D341Med (cell line): ENCODE results near the gene CAPN12.
"Not testable (repeated sequence)": the region's sequence is repeated elsewhere in the genome, so short reads cannot be mapped to it uniquely, and the experiment has no call there.

Experiments used
- DNase-seq: peaks from one replicate; pipeline ENCODE4 v3.0.0; 2012; ENCODE audit warnings: low spot score

CAPN12 gene

GRCh38 chr19:38744298-38744681 is at the start of gene CAPN12:
CAPN12 (minus strand) TSS chr19:38744474; CDS start chr19:38744165, 309 bp downstream.
- DNase-seq: no peak

DNA sequence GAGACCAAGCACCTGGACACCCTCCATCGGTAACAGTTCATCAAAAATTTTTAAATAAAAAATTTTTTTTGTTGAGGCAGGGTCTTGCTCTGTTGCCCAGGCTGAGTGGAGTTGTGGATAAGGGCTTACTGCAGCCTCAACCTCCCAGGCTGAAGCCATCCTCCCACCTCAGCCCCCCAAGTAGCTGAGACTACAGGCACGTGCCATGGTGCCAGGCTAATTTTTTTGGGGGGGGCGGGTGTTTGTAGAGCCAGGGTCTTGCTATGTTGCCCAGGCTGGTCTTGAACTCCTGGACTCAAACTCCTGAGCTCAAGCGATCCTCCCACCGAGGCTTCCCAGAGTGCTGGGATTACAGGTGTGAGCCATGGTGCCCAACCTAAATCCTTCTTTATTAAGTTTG is 49.4 kb upstream of the CAPN12 start:
- DNase-seq: no peak

- no peak for DNase-seq
Measured at GRCh38 chr19:38793177-38793576, 48.9 kb upstream of the CAPN12 start.

DNA sequence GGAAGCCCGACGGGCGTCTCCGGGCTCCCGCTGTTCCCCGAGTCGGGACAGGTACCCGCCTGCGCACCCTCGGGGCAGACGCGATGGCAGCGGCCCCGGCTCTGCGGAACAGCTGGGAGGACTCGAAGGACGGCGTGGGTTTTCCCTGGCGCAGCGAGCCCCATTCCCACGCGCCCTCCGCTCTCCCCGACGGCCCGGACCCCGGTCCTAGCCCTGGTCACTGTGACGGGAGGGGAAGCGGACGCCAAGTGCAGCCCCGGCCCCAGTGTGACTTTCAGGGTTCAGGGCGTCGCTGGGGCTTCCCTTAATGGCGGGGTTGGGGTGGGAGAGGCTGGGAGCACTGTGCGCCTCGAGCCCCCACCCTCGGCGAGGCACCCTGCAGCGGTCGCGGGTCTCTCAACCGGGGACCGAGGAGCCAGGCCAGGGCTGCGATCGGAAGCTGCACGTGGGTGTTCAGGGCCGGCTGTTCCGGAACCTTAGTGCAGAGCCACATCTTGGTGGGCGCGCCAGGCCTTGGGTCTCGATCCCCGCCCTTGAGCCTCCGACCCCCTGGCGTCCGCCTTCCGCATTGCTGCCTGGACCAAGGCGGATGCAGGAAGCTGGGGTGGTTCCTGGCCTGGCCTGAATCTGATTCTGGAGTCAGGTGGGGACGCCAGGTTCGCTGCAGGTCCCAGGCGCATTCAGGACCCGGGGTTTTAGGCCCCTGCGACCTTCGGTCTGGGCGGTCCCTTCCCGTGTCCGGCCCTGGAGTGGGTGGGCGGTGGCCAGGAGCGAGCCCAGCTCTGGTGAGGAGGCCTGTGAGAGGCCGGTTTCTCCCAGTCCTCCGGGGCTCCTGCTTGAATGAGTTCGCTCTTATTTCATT is 48.2 kb upstream of the CAPN12 start:
- no peak for DNase-seq

DNA sequence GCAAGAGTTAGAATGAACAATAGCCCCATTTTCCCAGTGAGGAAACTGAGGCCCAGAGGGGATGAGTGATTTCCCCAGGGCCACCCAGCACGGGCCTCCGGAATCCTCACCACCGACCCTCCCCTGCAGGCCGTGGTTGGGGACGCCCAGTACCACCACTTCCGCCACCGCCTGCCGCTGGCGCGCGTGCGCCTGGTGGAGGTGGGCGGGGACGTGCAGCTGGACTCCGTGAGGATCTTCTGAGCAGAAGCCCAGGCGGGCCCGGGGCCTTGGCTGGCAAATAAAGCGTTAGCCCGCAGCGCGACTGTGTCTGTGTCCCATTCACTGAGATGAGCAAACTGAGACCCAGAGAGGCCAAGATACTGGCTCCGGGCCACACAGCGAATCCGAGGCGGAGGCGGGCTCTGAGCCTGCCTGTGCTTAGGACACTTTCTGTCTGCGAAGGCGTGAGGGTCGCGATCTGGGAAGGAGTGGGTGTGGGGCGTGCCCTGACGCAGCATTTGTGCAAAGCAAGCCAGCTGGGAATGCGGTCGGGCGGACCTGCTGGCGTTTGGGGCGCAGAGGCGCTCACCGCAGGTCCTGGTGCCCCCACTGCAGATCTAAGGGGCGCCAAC is 47.3 kb upstream of the CAPN12 start:
- not testable (repeated sequence) for DNase-seq

GRCh38 chr19:38790507-38791403 is 46.5 kb upstream of the CAPN12 start:
- DNase-seq: not testable (repeated sequence)

DNA sequence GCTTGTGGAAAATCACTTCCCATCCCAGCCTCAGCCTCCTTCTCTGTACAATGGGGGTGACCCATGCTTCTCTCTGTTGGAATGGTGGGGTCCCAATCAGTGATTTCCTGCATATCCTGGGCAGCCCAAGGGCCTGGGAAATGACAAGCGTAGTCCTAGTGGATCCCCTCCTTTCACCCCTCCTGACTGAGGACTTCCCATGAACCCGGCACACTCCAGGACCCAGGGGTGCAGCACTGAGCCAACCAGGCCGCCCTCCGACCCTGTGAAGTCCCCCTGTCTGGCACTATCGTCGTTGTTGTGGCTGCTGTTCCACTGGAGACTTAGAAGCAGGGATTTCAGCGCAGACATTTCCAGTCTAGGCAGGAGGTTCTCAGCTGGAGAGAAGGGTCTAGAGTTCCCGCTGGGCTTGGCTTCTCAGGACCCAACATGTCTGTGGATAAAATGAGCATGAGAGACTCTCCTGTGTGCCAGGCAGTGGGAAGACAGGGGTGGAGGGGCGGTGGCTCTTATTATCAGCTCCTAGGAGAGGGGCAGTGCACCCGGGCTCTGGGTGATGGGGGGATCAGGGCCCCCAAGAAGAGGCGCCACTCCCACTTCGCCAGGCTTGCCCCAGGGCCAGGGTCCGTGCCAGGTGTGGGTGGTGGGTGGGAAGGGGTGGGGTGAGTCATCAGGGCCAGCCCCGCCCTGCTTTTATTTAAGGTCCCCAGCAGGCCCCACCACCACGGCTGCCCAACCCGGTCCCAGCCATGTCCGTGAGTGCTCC is 44.4 kb upstream of the CAPN12 start, which contains the start of gene LGALS7B:
TSS of gene LGALS7B (plus strand) at position 723 of the 766 bp plus-strand sequence. CDS start at position 750, 27 bp downstream.
- DNase-seq: no peak

DNA sequence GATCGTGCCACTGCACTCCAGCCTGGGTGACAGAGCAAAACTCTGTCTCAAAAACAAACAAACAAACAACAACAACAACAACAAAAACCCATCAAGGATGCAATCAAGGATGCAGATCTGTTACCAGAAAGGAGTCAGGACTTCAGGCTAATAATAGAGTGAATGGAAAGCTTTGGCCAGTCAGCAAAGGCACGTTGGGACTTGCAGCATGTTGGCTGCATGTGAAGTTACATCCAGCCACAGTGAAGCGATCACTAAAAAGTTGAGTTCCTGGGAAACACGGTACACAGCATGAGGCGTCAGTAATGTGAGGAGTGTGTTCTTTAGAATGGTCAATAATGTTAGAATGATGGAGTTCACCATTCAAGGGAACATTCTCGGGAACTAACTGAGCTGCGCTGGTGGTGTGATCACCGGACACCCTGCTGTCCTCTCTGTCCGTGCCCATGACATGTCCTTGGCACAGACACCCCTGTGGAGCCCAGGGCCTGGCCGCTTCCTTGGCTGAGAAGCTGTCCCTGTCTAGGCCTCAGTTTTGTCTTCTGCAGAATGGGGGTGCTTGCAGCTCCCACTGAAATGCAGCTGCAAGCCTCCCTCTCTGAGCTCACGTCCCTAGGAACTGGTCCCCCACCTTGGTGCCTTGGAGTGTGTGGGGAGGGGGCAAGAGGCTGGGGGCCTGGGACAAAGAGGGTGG is 42.4 kb upstream of the CAPN12 start:
- DNase-seq: no peak

DNA sequence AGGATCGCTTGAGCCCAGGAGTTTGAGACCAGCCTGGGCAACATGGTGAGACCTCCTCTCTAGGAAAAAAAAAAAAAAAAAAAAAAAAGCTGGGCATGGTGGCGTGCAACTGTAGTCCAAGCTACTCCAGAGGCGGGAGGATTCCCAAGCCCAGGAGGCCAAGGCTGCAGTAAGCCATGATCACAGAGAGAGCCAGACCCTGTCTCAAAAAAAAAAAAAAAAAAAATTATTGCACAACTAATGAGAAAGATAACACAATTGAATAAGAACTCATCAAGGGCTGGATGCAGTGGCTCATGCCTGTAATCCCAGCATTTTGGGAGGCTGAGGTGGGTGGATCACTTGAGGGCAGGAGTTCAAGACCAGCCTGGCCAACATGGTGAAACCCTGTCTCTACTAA is 41.8 kb upstream of the CAPN12 start:
- DNase-seq: not testable (repeated sequence)

DNA sequence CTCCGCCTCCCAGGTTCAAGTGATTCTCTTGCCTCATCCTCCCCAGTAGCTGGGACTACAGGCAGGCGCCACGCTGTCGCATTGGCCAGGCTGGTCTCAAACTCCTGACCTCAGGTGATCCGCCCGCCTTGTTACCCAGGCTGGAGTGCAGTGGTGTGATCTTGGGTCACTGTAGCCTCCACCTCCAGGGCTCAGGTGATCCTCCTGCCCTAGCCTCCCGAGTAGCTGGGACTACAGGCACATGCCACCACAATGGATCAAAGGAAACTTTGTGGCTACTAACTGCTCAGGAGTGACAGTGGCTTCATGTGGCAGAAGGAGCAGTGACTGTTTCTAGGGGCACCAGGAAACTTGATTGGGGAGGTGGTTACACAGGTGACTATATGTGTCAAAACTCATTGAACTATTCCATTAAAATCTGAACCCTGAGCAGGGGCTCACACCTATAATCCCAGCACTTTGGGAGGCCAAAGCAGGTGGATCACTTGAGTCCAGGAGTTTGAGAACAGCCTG is 41.0 kb upstream of the CAPN12 start:
- no peak for DNase-seq

- no peak for DNase-seq
Measured at GRCh38 chr19:38784224-38784623, 40.0 kb upstream of the CAPN12 start.

GRCh38 chr19:38782212-38782611 is 37.9 kb upstream of the CAPN12 start:
- not testable (repeated sequence) for DNase-seq

DNA sequence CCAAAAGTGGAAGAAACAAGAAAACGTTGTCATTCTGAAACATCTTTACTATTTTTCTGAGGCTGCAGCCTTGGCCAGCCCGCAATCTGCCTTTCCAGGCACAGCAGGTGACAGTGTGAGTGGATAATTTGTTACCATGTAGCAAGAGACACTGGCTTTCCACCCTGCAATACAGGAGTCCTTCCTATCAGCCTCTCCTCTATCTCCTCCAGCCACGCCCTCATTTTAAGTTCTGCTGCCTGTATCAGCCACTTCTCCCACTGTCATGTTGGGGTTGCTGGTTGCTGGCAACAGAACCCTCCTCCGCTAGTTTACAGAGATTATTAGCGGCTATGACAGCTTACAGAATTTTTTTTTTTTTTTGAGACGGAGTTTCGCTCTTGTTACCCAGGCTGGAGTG is 36.8 kb upstream of the CAPN12 start:
- no peak for DNase-seq

GRCh38 chr19:38780443-38780842 is 36.2 kb upstream of the CAPN12 start:
- DNase-seq: no peak

- DNase-seq: no peak
Measured at GRCh38 chr19:38778733-38779132, 34.5 kb upstream of the CAPN12 start.

DNA sequence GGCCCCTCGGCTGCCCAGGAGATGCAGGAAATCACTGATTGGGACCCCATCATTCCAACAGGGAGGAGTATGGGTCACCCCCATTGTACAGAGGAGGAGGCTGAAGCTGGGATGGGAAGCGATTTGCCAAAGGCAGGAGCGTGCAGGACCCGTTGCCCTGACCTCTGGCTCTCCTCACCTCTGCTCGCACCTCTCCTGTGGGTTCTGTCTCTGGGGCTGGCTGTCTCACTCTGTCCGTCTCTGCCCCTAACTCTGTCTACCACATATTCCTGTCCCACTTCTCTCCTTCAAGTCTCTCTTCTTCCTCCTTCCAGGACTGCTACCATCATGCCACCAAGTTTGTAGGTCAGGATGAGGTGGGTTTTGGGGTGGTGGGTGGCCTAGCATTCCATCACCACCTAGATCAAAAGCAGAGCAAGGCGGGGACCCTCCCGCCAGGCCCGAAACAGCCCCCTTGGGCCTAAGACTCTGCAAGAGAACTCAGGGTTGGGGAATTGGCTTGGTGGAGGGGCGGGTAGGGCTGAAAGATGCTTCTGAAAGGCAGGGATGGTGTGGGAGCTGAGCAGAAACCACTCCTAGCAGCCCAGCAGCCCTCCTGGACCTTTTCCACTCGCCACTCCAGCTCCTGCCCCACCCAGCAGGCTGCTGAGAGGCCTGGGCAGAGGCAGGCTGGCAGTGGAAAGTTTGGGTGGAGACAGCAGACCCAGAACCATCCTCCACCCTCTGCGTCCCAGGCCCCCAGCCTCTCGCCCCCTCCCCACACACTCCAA is 30.1 kb upstream of the CAPN12 start:
- DNase-seq: no peak

DNA sequence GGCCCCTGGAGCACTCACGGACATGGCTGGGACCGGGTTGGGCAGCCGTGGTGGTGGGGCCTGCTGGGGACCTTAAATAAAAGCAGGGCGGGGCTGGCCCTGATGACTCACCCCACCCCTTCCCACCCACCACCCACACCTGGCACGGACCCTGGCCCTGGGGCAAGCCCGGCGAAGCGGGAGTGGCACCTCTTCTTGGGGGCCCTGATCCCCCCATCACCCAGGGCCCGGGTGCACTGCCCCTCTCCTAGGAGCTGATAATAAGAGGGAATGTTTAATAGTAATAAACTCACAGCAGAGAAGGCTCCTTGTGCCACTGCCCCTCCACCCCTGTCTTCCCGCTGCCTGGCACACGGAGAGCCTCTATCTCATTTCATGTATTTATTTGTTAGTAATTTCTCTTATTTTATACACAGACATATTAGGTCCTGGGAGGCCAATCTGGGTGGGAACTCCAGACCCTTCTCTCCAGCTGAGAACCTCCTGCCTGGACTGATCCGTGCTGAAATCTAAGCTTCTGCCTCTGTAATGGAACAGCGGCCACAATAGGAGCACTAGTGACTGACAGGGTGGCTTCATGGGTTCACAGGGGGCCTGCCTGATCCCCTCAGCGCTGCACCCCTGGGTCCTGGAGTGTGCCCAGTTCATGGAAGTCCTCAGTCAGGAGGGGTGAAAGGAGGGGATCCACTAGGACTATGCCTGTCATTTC is 29.3 kb upstream of the CAPN12 start, which contains the start of gene LGALS7:
TSS of gene LGALS7 (minus strand) at position 49 of the 709 bp plus-strand sequence. CDS start at position 24, 25 bp downstream.
- DNase-seq: no peak

DNA sequence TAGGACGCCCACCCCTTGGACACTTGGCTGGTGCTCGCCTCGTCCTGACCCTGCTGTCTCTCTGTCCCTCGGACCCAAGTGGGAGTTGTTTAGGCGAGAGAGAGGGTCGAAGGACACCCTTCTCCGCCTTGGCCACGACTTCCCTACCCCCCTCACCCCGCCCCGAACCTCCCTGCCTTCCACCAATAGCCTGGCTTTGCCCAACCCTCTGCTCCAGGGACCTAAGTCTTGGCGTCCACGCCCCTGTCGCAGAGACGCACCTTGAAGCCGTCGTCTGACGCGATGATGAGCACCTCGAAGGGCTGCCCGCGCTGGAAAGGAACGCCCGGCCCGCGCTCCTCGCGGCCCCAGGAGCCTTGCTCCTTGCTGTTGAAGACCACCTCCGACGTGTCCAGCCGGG is 27.3 kb upstream of the CAPN12 start:
- DNase-seq: not testable (repeated sequence)

DNA sequence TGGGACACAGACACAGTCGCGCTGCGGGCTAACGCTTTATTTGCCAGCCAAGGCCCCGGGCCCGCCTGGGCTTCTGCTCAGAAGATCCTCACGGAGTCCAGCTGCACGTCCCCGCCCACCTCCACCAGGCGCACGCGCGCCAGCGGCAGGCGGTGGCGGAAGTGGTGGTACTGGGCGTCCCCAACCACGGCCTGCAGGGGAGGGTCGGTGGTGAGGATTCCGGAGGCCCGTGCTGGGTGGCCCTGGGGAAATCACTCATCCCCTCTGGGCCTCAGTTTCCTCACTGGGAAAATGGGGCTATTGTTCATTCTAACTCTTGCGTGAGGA is 26.6 kb upstream of the CAPN12 start:
- DNase-seq: not testable (repeated sequence)
